Body of pancreas (tissue), 4 donors: ENCODE results near the gene PHC2.

Source experiments
- CTCF ChIP-seq, 7 experiments: fragments of 450-650 bp in 4 of 7; fragments of 200-600 bp in 3 of 7; sonication (generic) in 3 of 7; IDR thresholded peaks; one replicate each; pipeline ENCODE4 v1.5.1; 2016 to 2019; ENCODE audit warnings: antibody characterized with exemption in 7 of 7
- POLR2A ChIP-seq, 3 donors: fragments of 450-650 bp; IDR thresholded peaks; one replicate each; pipeline ENCODE4 v1.6.1; 2016; ENCODE audit warnings: antibody characterized with exemption in 3 of 3, mild to moderate bottlenecking in 2 of 3

DNA sequence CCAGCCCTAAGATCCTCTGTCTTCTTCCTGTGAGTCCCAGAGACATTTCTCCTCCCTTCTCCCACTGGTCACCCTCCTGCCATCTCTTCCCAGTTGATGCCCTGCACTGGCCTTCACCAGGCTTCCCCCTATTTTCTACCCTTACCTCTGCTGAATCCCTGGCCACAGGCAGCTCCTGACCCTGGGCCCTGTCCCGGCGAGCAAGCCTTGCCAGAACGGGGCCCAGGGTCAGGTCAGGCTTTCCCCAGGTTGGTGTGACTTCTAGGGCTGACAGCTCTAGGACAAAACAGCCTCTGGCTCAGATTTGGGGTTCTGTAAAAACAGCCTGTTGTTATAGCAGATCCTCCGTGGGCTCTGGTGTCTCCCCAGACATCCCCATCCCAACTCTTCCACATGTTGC lies 57.3 kb downstream of the PHC2 start:
- TF ChIP-seq CTCF (IDR thresholded peaks at IDR 0.05) (no peak), POLR2A (IDR thresholded peaks at IDR 0.05) (no peak)
